ENCODE measurements around the gene CYP26C1.

CYP26C1 gene

GRCh38 chr10:93059975-93060886, at the start of gene CYP26C1:
Gene CYP26C1, plus strand, starts transcription at chr10:93060798. Its CDS starts 466 bp downstream, at chr10:93061264.
- ATAC-seq, result no peak
- peak within 1 kb of the TSS; percentile 31 to 87 for H3K4me3 Mint-ChIP-seq
- peaks cover 57% of the 10 kb centered on the region for H3K27me3 Mint-ChIP-seq

GRCh38 chr10:93015722-93016121, 44.9 kb upstream of the CYP26C1 start:
- Mint-ChIP-seq H3K4me1 (no peaks in the 10 kb centered on the region), H3K27me3 (no peaks in the 10 kb centered on the region), H3K4me3 (no peak overlapping the region), H3K9me3 (no peaks in the 10 kb centered on the region), H3K27ac (no peak overlapping the region)
- ATAC-seq (no peak), DNase-seq (no peak)

More at GRCh38 chr10:93059975-93060886, at the start of gene CYP26C1:
- Mint-ChIP-seq H3K27ac (no peak within 1 kb of the TSS), H3K9me3 (no peaks in the 10 kb centered on the region), H3K4me1 (peaks cover 18% of the 10 kb centered on the region)
- no peak for DNase-seq

- Mint-ChIP-seq H3K9me3 (no peaks in the 10 kb centered on the region), H3K4me1 (no peaks in the 10 kb centered on the region), H3K4me3 (no peak overlapping the region), H3K27me3 (no peaks in the 10 kb centered on the region), H3K27ac (no peak overlapping the region)
- ATAC-seq, result no peak
- DNase-seq, result no peak
Observed at GRCh38 chr10:93023013-93023650, 37.5 kb upstream of the CYP26C1 start.

- H3K4me1 Mint-ChIP-seq, result no peaks in the 10 kb centered on the region
- DNase-seq, result no peak
- no peaks in the 10 kb centered on the region for H3K9me3 Mint-ChIP-seq
- no peak for ATAC-seq
- H3K27me3 Mint-ChIP-seq, result no peaks in the 10 kb centered on the region
- no peak overlapping the region for H3K4me3 Mint-ChIP-seq
- no peak overlapping the region for H3K27ac Mint-ChIP-seq
Observed at GRCh38 chr10:93026072-93026471, 34.5 kb upstream of the CYP26C1 start.

GRCh38 chr10:93027508-93027907, 33.1 kb upstream of the CYP26C1 start:
- no peaks in the 10 kb centered on the region for H3K27me3 Mint-ChIP-seq
- ATAC-seq, result no peak
- no peak for DNase-seq

GRCh38 chr10:93028883-93029282, 31.7 kb upstream of the CYP26C1 start:
- H3K27ac Mint-ChIP-seq, result no peak overlapping the region
- H3K27me3 Mint-ChIP-seq, result no peaks in the 10 kb centered on the region
- no peak overlapping the region for H3K4me3 Mint-ChIP-seq
- DNase-seq (no peak), ATAC-seq (no peak)
- no peaks in the 10 kb centered on the region for H3K4me1 Mint-ChIP-seq
- no peaks in the 10 kb centered on the region for H3K9me3 Mint-ChIP-seq

More at GRCh38 chr10:93027508-93027907, 33.1 kb upstream of the CYP26C1 start:
- H3K9me3 Mint-ChIP-seq, result no peaks in the 10 kb centered on the region
- H3K27ac Mint-ChIP-seq, result no peak overlapping the region
- no peaks in the 10 kb centered on the region for H3K4me1 Mint-ChIP-seq
- H3K4me3 Mint-ChIP-seq, result no peak overlapping the region

- no peak for ATAC-seq
- no peak overlapping the region for H3K27ac Mint-ChIP-seq
- H3K4me1 Mint-ChIP-seq, result no peaks in the 10 kb centered on the region
- DNase-seq, result no peak
- no peak overlapping the region for H3K4me3 Mint-ChIP-seq
- H3K27me3 Mint-ChIP-seq, result no peaks in the 10 kb centered on the region
- no peaks in the 10 kb centered on the region for H3K9me3 Mint-ChIP-seq
Observed at GRCh38 chr10:93030409-93030808, 30.2 kb upstream of the CYP26C1 start.

- no peak overlapping the region for H3K4me3 Mint-ChIP-seq
- no peak for ATAC-seq
- no peaks in the 10 kb centered on the region for H3K9me3 Mint-ChIP-seq
- H3K27me3 Mint-ChIP-seq, result no peaks in the 10 kb centered on the region
- H3K27ac Mint-ChIP-seq, result no peak overlapping the region
- H3K4me1 Mint-ChIP-seq, result no peaks in the 10 kb centered on the region
- no peak for DNase-seq
Observed at GRCh38 chr10:93032105-93032808, 28.3 kb upstream of the CYP26C1 start.

- DNase-seq, result no peak
- no peak overlapping the region for H3K4me3 Mint-ChIP-seq
- no peaks in the 10 kb centered on the region for H3K9me3 Mint-ChIP-seq
- H3K4me1 Mint-ChIP-seq, result no peaks in the 10 kb centered on the region
- no peaks in the 10 kb centered on the region for H3K27me3 Mint-ChIP-seq
- ATAC-seq, result no peak
- H3K27ac Mint-ChIP-seq, result no peak overlapping the region
Observed at GRCh38 chr10:93032809-93033137, 27.8 kb upstream of the CYP26C1 start.

GRCh38 chr10:93034426-93034825, 26.2 kb upstream of the CYP26C1 start:
- Mint-ChIP-seq H3K27ac (no peak overlapping the region), H3K4me3 (no peak overlapping the region), H3K4me1 (no peaks in the 10 kb centered on the region), H3K9me3 (no peaks in the 10 kb centered on the region), H3K27me3 (no peaks in the 10 kb centered on the region)
- ATAC-seq, result no peak
- DNase-seq, result no peak

GRCh38 chr10:93039110-93039509, 21.5 kb upstream of the CYP26C1 start:
- no peaks in the 10 kb centered on the region for H3K9me3 Mint-ChIP-seq
- H3K27ac Mint-ChIP-seq, result no peak overlapping the region
- no peak overlapping the region for H3K4me3 Mint-ChIP-seq
- no peaks in the 10 kb centered on the region for H3K27me3 Mint-ChIP-seq
- ATAC-seq (no peak), DNase-seq (no peak)
- no peaks in the 10 kb centered on the region for H3K4me1 Mint-ChIP-seq

- Mint-ChIP-seq H3K27ac (peak overlapping the region in 1 of 2 donors; percentile 43), H3K27me3 (no peaks in the 10 kb centered on the region), H3K4me3 (no peak overlapping the region), H3K9me3 (no peaks in the 10 kb centered on the region), H3K4me1 (no peaks in the 10 kb centered on the region)
- ATAC-seq (no peak), DNase-seq (no peak)
Observed at GRCh38 chr10:93039721-93040120, 20.9 kb upstream of the CYP26C1 start.

- Mint-ChIP-seq H3K4me3 (no peak overlapping the region), H3K9me3 (no peaks in the 10 kb centered on the region), H3K27ac (no peak overlapping the region), H3K27me3 (no peaks in the 10 kb centered on the region), H3K4me1 (no peaks in the 10 kb centered on the region)
- DNase-seq (no peak), ATAC-seq (no peak)
Observed at GRCh38 chr10:93054486-93054885, 6.1 kb upstream of the CYP26C1 start.

- H3K4me3 Mint-ChIP-seq, result no peak overlapping the region
- H3K27me3 Mint-ChIP-seq, result peaks cover 36% of the 10 kb centered on the region
- ATAC-seq (no peak), DNase-seq (no peak)
- H3K4me1 Mint-ChIP-seq, result peaks cover 17% of the 10 kb centered on the region
- H3K9me3 Mint-ChIP-seq, result no peaks in the 10 kb centered on the region
- no peak overlapping the region for H3K27ac Mint-ChIP-seq
Observed at GRCh38 chr10:93058139-93058538, 2.5 kb upstream of the CYP26C1 start.

GRCh38 chr10:93060887-93061593, 442 bp downstream of the CYP26C1 start:
- Mint-ChIP-seq H3K27me3 (peaks cover 65% of the 10 kb centered on the region), H3K4me3 (peak overlapping the region in 1 of 2 donors; percentile 87), H3K9me3 (no peaks in the 10 kb centered on the region), H3K4me1 (peaks cover 23% of the 10 kb centered on the region), H3K27ac (no peak overlapping the region)
- no peak for ATAC-seq
- DNase-seq, result no peak

All from stimulated activated naive CD8-positive, alpha-beta T cell treated with anti-CD3 and anti-CD28 coated beads, Interleukin-15, amount 100 ng/mL, for 72 hours (primary cell).